ENCODE results near the gene ZBP1.

DNA sequence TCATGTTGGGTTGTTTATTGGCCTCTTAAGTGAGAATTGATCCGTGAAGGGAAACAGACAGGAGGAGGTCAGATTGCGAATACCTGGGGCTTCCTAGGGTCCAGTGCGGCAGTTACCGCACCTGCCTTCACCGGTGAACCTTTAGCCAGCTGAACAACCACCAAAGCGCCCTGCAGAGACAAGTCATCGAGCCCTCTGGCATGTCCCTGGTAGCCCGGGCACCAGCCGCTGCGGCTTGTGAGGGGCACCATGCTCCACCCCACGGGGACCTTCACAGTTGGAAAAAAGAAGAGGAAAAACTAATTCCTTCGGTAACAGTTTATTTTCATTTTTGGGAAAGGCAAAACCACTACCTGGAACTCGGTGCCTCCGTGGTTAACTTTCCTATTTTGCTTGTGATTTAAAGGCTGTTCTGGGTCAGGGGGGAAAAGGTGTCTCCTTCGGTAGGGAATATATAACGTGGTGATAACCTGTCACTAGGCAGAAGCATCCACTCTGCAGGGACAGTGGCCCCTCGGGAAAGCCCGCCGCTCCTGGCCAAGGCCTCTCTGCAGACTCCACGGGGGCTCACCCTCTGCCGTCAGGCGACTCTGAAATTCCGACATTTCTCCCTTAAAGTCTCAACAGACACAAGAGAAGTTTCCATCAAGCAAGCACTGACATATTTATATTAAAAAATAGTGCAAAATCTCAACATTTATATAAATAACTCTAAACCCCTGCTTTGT is 30.7 kb upstream of the ZBP1 start:
- TF ChIP-seq POLR2AphosphoS5 (IDR thresholded peaks at IDR 0.05; ENCODE audit: borderline replicate concordance, low read depth, low read length) (no peak), EZH2 (IDR thresholded peaks at IDR 0.05) (no peak), FOXP2 (optimal IDR thresholded peaks at IDR 0.05; ENCODE audit: control extremely low read depth, extremely low read length, insufficient read depth) (no peak)

Data from SK-N-MC (cell line).